T-helper 1 cell treated with Interleukin-12 subunit alpha and Interleukin-12 subunit beta and Interleukin-4 antibody, amounts not matched to agents 30 ng/mL and 1 ng/mL, for 36 hours (primary cell): ENCODE results near the gene VCX. TPM values are rescaled to one million over a fixed set of nuclear protein-coding genes. Genes with fewer than 3 reads are reported as not detected.
"Not testable (repeated sequence)": the region's sequence is repeated elsewhere in the genome, so short reads cannot be mapped to it uniquely, and the experiment has no call there.

Source experiments
- intact Hi-C: fragments of 100-400 bp; cut with micrococcal nuclease; formaldehyde crosslinking; loops from one replicate; pipeline ENCODE4 v1.15.1; 2024
- total RNA-seq: library from RNA; stranded (reverse); gene quantifications from 2 replicates; pipeline ENCODE4 v1.2.3, GENCODE V29; 2022

VCX gene
- total RNA-seq = not detected in 2 replicates

DNA sequence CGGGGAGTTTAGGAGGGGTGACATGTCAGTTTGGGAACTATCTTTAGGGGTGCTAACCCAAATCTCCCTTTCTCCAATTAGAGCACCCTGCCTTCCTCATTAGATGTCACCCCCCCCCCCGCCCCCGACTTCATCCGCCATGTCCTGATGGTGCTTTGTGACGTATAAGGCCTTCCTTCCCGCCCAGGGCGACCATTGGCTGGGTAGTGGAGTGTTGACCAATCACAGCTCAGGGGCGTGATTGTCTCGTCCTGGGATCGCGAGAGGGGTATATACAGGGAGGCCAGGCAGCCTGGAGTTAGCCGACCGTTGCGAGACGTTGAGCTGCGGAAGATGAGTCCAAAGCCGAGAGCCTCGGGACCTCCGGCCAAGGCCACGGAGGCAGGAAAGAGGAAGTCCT is at the start of gene VCX:
TSS of gene VCX (plus strand) at position 301 of the 400 bp plus-strand sequence. CDS start at position 334, 33 bp downstream.
- intact Hi-C loops = not testable (repeated sequence)

- intact Hi-C loops = no loop called here
These were observed 44.6 kb upstream of the VCX start for GRCh38 chrX:7798327-7798726.

GRCh38 chrX:7801711-7802110 is 41.3 kb upstream of the VCX start:
- intact Hi-C loops = no loop called here

- intact Hi-C loops = no loop called here
These were observed 27.7 kb upstream of the VCX start for GRCh38 chrX:7815166-7815805.

DNA sequence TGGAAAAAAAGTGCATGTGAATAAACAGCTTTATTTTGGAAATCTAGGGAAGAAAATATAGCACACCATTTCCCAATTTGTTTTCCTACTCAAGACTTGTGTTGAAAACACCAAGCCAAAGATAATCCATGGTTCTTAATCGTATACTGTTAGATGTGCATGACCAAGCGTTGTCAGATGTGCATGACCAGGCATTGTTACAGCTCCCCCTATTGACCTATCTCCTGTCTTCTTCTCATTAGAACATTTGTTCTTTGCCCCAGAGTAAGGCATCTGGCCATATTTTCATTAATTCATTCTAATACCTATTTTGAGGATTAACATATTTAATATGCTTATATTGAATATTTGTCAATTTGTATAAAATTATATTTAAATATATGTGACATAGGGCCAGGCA is 14.4 kb upstream of the VCX start:
- intact Hi-C loops = no loop called here

GRCh38 chrX:7841084-7841805 is 1.7 kb upstream of the VCX start:
- intact Hi-C loops = no loop called here

DNA sequence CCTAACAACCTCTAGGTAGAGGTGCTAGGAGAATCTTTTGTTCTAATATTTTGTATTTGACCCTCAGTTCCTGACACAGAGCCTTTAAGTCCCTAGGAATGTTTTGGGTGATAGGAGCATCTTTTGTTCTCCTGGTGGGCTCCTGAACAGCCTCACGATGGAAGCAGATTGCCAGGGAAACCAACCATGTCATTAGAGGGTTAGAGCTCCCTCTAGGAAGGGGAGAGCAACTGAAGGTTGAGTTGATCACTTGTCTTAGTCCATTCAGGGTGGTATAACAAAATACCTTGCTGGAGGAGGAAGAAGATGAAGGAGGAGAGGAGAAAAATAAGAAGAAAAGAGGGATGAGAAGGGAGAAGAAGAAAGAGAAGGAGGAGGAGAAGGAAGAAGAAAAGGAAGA is 9.2 kb downstream of the VCX start:
- intact Hi-C loops = no loop called here

DNA sequence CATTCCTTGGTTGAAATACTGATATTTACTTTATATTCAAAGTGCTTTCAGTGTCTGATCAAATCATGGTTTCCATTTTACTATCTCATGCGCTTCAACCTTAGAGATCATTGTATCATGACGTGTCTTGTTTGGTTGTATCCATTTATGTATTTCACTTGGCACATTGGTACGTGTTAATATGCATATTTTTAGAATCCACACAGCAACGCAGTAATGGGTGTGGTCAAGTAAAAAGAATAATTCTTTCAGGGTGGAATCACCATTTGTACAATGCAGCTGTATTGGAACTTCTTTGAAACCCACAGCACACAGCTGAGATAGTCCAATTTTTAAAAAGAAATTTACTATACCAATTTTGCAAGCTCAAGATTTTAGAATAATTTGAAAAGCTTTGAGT is 29.1 kb downstream of the VCX start:
- intact Hi-C loops = no loop called here

GRCh38 chrX:7876957-7877356 is 34.0 kb downstream of the VCX start:
- intact Hi-C loops = no loop called here

- intact Hi-C loops = no loop called here
These were observed 46.2 kb downstream of the VCX start for GRCh38 chrX:7889135-7889534.

- intact Hi-C loops = no loop called here
These were observed 46.7 kb downstream of the VCX start for GRCh38 chrX:7889680-7890079.

GRCh38 chrX:7891928-7892327 is 49.0 kb downstream of the VCX start:
- intact Hi-C loops = no loop called here

Other genes starting within 250 kb of the VCX start
- gene PNPLA4, start 84.2 kb downstream of the VCX start, total RNA-seq = 3.0 and 4.4 TPM in 2 replicates